PC-9 (cell line): ENCODE measurements around the gene PTPN23. TPM values are rescaled to one million over a fixed set of nuclear protein-coding genes. Genes with fewer than 3 reads are reported as not detected.

Experiments
- BruUV-seq: library from RNA; stranded (reverse); fragments of 400-500 nt; replicated peaks from 2 replicates; lab custom pipeline; 2021; lab: Mats Ljungman, UMichigan
- CTCF ChIA-PET: fragments of 300-600 bp; sonication (Branson Sonifier 250); formaldehyde crosslinking; loops from one replicate; lab custom pipeline; 2022; ENCODE audit warnings: antibody characterized with exemption; lab: Charles Lee
- POLR2A ChIA-PET: fragments of 300-600 bp; sonication (Branson Sonifier 250); formaldehyde crosslinking; loops from one replicate; lab custom pipeline; 2022; ENCODE audit warnings: antibody characterized with exemption; ENCODE audit not compliant: unreplicated experiment; lab: Charles Lee
- DNase-seq, 2 experiments: peaks; one replicate each; pipeline versions ENCODE4 v3.0.0 to v3.0.0-alpha.2; 2015 to 2022; ENCODE audit warnings: mixed read lengths in 1 of 2
- H2AFZ ChIP-seq: fragments of 200-600 bp; sonication (generic); 2 replicates; pipeline ENCODE4 v1.8.1; 2017; ENCODE audit warnings: antibody characterized with exemption
- H3F3A ChIP-seq: fragments of 200-600 bp; sonication (generic); 2 replicates; pipeline ENCODE4 v1.8.1; 2017; ENCODE audit warnings: antibody characterized with exemption, mild to moderate bottlenecking, low read depth; ENCODE audit not compliant: insufficient read depth
- H3K27ac ChIP-seq: fragments of 200-600 bp; sonication (generic); 2 replicates; pipeline ENCODE4 v1.6.1; 2016; ENCODE audit warnings: mixed run types
- H3K27me3 ChIP-seq: fragments of 200-600 bp; sonication (generic); 2 replicates; pipeline ENCODE4 v1.6.1; 2016; ENCODE audit warnings: low read depth, mixed run types; ENCODE audit not compliant: insufficient read depth
- H3K36me3 ChIP-seq: fragments of 200-600 bp; sonication (generic); 2 replicates; pipeline ENCODE4 v1.6.1; 2016; ENCODE audit warnings: low read depth, mixed run types
- H3K4me1 ChIP-seq: fragments of 200-600 bp; sonication (generic); replicated peaks from 2 replicates; pipeline ENCODE4 v1.6.1; 2016; ENCODE audit warnings: mixed run types; ENCODE audit not compliant: insufficient read depth
- H3K4me2 ChIP-seq: fragments of 200-600 bp; sonication (generic); 2 replicates; pipeline ENCODE4 v1.6.1; 2017; ENCODE audit warnings: mixed run types
- H3K4me3 ChIP-seq: fragments of 200-600 bp; sonication (generic); 2 replicates; pipeline ENCODE4 v1.6.1; 2016; ENCODE audit warnings: mixed run types
- H3K79me2 ChIP-seq: fragments of 200-600 bp; sonication (generic); 2 replicates; pipeline ENCODE4 v1.6.1; 2017; ENCODE audit warnings: low read depth, mixed run types
- H3K9me2 ChIP-seq: fragments of 200-600 bp; sonication (generic); 2 replicates; pipeline ENCODE4 v1.8.1; 2017; ENCODE audit warnings: mild to moderate bottlenecking; ENCODE audit not compliant: insufficient read depth
- H3K9me3 ChIP-seq: fragments of 200-600 bp; sonication (generic); 2 replicates; pipeline ENCODE4 v1.8.1; 2016; ENCODE audit warnings: low read depth; ENCODE audit not compliant: insufficient read depth
- H4K20me1 ChIP-seq: fragments of 200-600 bp; sonication (generic); 2 replicates; pipeline ENCODE4 v1.8.1; 2017; ENCODE audit not compliant: insufficient read depth
- CTCF ChIP-seq: fragments of 200-600 bp; sonication (generic); conservative IDR thresholded peaks from 2 replicates; pipeline ENCODE4 v1.6.1; 2017; ENCODE audit warnings: mixed run types, antibody characterized with exemption, mild to moderate bottlenecking, moderate library complexity
- EZH2 ChIP-seq: fragments of 200-600 bp; sonication (generic); IDR thresholded peaks from 2 replicates; pipeline ENCODE4 v1.8.0; 2017; ENCODE audit warnings: antibody characterized with exemption, low read depth
- intact Hi-C: fragments of 100-400 bp; cut with micrococcal nuclease; formaldehyde crosslinking; loops from one replicate; pipeline ENCODE4 v1.10.0; 2022; ENCODE audit not compliant: unreplicated experiment
- total RNA-seq: library from RNA; stranded (reverse); gene quantifications from 2 replicates; pipeline ENCODE4 v1.2.3, GENCODE V29; 2021

Gene PTPN23
- total RNA-seq, 1 experiment from 2014 or later, result 38.9 TPM

GRCh38 chr3:47342812-47343211 is 38.0 kb upstream of the PTPN23 start:
- DNase-seq, result no peak
- BruUV-seq, result no TSS peak
- Histone ChIP-seq H3F3A (no peaks in the 10 kb centered on the region), H3K27ac (no peak overlapping the region), H3K27me3 (no peaks in the 10 kb centered on the region), H3K79me2 (no peaks in the 10 kb centered on the region), H3K9me2 (no peaks in the 10 kb centered on the region), H3K4me1 (no peaks in the 10 kb centered on the region), H3K4me2 (no peak overlapping the region), H3K9me3 (no peaks in the 10 kb centered on the region), H3K36me3 (no peaks in the 10 kb centered on the region), H2AFZ (no peak overlapping the region), H4K20me1 (no peaks in the 10 kb centered on the region), H3K4me3 (no peak overlapping the region)
- POLR2A ChIA-PET, result no interaction called here
- TF ChIP-seq EZH2 (no peak), CTCF (no peak)
- CTCF ChIA-PET, result no interaction called here
- intact Hi-C loops, result no loop called here

DNA sequence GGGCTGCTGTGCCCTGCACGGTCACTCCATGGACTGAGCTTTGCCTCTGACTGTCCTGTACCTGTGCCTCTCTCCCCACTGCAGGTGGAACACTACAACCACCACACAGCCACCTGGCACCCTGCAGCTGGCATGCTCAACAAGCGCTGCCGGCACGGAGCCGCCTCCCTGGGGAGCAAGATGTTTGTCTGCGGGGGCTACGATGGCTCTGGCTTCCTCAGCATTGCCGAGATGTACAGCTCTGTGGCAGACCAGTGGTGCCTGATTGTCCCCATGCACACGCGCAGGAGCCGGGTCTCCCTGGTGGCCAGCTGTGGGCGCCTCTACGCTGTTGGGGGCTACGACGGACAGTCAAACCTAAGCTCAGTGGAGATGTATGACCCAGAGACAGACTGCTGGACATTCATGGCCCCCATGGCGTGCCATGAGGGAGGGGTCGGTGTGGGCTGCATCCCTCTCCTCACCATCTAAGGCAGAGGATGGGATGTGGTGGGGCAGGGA is 37.3 kb upstream of the PTPN23 start:
- Histone ChIP-seq H3K4me3 (no peak overlapping the region), H2AFZ (no peak overlapping the region), H3K79me2 (no peaks in the 10 kb centered on the region), H4K20me1 (no peaks in the 10 kb centered on the region), H3F3A (no peaks in the 10 kb centered on the region), H3K4me1 (no peaks in the 10 kb centered on the region), H3K9me3 (no peaks in the 10 kb centered on the region), H3K4me2 (no peak overlapping the region), H3K9me2 (no peaks in the 10 kb centered on the region), H3K27me3 (no peaks in the 10 kb centered on the region), H3K36me3 (no peaks in the 10 kb centered on the region), H3K27ac (no peak overlapping the region)
- no TSS peak for BruUV-seq
- intact Hi-C loops, result no loop called here
- CTCF ChIA-PET, result no interaction called here
- TF ChIP-seq EZH2, result no peak
- TF ChIP-seq CTCF, result no peak
- DNase-seq, result no peak
- POLR2A ChIA-PET, result no interaction called here

- Histone ChIP-seq H3F3A (no peaks in the 10 kb centered on the region), H3K79me2 (no peaks in the 10 kb centered on the region), H3K27ac (no peak overlapping the region), H3K27me3 (no peaks in the 10 kb centered on the region), H3K9me3 (no peaks in the 10 kb centered on the region), H3K4me2 (no peak overlapping the region), H3K9me2 (no peaks in the 10 kb centered on the region), H3K4me1 (no peaks in the 10 kb centered on the region), H2AFZ (no peak overlapping the region), H3K4me3 (no peak overlapping the region), H3K36me3 (no peaks in the 10 kb centered on the region), H4K20me1 (no peaks in the 10 kb centered on the region)
- no peak for DNase-seq
- ChIA-PET CTCF (no interaction called here), POLR2A (no interaction called here)
- BruUV-seq, result no TSS peak
- intact Hi-C loops, result no loop called here
- TF ChIP-seq EZH2 (no peak), CTCF (no peak)
Measured at GRCh38 chr3:47344971-47345370, 35.9 kb upstream of the PTPN23 start.
